Fibroblast of the conjunctiva (primary cell): ENCODE measurements around the gene HMGB1.
"Not testable (repeated sequence)": the region's sequence is repeated elsewhere in the genome, so short reads cannot be mapped to it uniquely, and the experiment has no call there.

ENCODE experiments used
- DNase-seq: peaks from one replicate; pipeline ENCODE4 v3.0.0-alpha.2; 2010; ENCODE audit warnings: low read depth

HMGB1 gene

GRCh38 chr13:30466358-30466714 lies 600 bp upstream of the HMGB1 start:
- DNase-seq = no peak

DNA sequence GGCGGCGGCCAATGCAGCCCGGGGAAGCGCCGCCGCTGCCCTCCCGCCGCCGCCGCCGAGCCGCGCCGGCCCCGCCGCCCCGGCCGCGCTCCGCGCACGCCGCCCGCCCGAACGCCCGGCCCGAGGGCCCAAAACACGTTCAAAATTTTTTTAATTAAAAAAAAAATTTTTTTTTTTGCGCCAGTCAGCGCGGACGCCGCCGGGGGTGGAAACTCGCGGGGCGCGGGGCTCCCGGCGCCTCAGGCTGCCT lies 468 bp downstream of the HMGB1 start:
- DNase-seq = no peak

DNA sequence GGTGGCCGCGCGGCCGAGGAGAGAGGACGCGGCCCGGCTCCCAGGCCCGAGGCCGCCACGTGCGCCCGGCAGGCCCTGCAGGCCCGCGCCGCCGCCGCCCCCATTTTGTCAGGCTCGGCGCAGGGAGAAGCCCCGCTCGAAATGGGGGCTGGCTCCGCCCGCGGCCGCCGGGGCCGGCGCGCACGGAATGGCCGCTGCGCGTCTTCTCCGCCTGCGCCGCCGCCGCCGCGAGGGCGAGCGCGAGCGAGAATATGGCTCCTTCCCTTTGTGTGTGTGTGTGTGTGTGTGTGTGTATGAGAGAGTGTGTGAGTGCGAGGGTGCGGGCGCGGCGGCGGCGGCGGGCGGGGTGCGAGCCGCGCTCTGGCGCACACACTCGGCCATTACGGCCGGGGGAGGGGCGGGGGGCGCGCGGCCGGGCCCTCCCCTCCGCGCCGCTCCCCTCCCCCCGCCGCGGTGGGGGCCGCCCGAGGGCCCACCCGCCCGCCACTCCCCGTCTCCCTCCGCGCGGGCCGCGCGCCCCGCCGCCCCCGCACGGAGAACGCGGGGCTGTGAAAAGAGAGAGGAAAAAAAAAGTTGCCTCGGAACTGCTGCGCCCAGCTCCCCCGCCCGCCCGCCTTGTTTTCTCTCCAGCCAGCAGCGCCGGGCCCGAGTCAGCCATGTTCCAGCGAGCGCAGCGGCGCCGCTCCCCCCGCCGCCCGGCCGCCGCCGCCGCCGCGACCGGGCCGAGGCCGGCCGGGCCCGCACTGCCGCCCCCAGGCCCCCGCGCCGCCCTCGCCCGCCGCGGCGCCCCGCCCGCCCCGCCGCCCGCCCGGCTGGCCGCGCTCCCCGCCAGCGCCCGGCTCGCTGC lies 1.0 kb downstream of the HMGB1 start:
- peak; percentile 55 for DNase-seq

DNA sequence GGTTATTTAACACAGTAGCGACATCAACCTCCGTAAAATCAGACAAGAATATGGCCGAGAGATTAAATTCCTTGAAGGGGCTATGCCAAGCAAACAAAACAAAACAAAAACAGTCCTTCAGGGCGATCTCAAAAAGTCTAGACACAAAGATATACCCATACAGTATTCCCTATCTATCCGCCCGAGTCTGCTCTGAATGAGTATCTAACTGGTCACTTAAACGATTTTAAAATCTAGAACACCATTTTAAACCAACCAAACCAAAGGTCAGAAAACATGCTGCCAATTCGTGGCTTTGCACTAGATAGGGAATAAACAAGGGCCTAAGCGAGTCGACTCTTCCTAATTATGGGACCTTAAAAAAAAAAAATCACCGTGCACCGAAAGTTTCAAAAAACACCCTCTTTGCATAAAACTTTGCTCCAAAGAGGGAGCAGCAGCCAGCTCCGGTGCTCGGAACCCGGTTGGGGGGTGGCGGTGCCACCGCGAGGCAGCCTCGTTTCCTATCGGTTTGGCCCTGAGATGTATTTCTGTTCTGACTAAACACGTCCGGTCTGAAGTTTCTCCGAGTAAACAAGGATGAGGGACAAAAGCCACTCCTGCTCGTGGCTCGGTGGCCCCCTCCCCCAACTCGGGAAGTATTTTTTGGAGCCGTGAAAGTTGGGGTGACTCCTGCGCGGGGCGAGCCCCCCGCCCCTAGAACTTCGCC lies 1.8 kb downstream of the HMGB1 start:
- DNase-seq = no peak

- DNase-seq = peak; percentile 37
Measured at GRCh38 chr13:30461279-30462066, 4.3 kb downstream of the HMGB1 start.

DNA sequence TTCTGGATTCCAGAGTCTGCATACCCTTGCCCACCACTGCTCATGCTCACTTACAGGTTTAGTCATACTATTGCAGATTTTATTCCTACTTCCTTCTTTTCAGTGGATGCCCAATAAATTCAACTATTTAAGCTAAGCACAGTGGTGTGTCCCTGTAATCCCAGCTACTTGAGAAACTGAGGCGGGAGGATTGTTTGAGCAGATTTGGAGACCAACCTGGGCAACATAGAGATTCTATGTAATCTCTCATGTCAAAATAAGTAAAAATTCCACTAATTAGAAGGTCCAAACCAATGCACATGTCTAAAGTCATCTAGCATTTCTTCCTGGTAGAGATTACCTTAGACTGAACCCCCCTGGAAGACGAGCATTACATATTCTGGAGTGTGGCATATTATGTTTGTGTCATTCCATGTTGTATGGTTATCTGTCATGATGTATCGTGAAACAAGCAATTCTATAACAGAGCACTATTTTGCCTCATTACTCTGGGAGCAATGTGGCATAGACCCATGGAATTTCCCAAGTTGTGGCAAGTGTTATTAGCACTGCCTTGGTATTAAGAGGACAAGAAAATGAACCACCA lies 8.3 kb downstream of the HMGB1 start:
- no peak for DNase-seq

GRCh38 chr13:30456290-30456689 lies 9.4 kb downstream of the HMGB1 start:
- no peak for DNase-seq

GRCh38 chr13:30454991-30455390 lies 10.7 kb downstream of the HMGB1 start:
- DNase-seq = no peak

DNA sequence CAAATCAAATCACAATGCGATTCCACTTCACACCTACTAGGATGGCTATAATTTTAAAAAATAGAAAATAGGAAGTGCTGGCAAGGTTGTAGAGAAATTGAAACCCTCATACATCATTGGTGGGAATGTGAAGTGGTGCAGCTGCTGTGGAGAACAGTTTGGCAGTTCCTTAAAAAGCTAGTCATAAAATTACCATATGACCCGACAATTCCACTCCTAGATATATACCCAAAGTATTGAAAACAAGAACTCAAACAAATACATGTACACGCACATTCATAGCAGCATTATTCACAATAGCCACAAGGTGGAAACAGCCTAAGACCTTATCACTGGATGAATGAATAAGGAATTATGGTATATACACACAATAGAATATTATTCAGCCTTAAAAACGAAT lies 12.0 kb downstream of the HMGB1 start:
- no peak for DNase-seq

DNA sequence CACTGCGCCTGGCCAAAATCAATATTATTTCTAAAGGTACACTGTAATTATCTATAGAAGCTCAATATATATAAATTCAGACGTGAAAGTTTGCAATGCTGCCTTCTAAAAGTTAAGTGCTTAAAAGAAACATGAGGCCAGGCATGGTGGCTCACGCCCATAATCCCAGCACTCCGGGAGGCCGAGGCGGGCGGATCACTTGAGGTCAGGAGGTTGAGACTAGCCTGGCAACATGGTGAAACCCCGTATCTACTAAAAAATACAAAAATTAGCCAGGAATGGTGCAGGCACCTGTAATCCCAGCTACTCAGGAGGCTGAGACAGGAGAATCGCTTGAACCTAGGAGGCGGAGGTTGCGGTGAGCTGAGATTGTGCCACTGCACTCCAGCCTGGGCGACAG lies 14.3 kb downstream of the HMGB1 start:
- not testable (repeated sequence) for DNase-seq

DNA sequence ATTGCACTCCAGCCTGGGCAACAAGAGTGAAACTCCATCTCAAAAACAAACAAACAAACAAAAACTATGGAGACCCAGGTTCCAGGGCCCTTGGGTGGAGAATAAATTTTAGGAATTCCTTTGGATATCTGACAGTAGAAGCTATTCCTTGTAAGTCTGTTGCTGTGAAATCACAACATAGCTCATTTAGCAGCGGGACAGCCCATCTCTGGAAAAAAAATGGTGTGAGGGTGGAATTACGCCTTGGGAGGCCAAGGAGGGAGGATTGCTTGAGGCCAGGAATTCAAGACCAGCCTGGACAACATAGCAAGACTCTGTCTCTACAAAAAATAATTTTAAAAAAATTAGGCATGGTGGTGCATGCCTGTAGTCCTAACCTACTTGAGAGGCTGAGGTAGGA lies 15.7 kb downstream of the HMGB1 start:
- no peak for DNase-seq

- DNase-seq = no peak
Measured at GRCh38 chr13:30448441-30448840, 17.3 kb downstream of the HMGB1 start.

- no peak for DNase-seq
Measured at GRCh38 chr13:30446126-30446500, 19.6 kb downstream of the HMGB1 start.

DNA sequence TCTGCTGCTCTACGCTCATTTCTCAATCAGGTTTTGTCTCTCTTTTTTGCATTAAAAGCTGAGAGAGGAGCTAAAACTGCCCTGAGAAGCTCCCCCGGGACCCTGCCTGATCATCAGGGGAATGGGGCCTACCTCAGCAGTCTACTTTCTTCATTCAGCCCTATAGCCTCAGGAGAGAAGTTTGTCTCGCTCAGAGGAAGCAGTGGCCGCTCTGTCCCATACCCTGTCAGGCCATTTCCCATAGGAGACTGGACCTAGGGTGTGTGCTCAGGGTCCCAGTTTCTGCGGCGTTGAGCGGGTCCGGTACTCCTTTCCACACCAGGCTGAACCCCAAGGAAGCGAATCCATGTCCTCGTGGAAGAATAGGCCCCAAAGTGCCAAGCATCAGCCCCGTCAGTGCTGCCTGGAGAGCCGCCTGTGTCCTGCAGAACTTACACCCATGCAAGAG lies 21.8 kb downstream of the HMGB1 start:
- DNase-seq = no peak

GRCh38 chr13:30443491-30443890 lies 22.2 kb downstream of the HMGB1 start:
- not testable (repeated sequence) for DNase-seq

DNA sequence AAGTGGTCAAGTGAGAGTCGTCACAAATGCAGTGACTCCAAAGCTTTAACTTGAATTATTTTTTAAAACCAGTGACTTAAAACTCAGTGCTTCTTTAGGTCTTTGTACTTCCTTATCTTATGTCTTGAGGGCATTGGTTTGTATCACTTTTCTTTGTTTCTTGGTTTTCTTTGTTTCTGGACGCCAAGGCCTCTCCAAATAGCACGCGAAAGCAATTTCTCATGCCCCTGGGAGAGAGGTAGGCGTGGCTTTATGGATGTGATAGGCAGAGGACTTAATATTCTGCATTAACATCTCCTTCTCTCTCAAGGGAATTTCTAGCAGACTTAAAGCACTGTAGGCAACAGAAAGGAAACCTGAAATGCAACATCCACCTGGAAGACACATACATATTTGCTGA lies 22.8 kb downstream of the HMGB1 start:
- DNase-seq = no peak

- no peak for DNase-seq
Measured at GRCh38 chr13:30440910-30441703, 24.6 kb downstream of the HMGB1 start.

GRCh38 chr13:30438286-30438685 lies 27.4 kb downstream of the HMGB1 start:
- no peak for DNase-seq

DNA sequence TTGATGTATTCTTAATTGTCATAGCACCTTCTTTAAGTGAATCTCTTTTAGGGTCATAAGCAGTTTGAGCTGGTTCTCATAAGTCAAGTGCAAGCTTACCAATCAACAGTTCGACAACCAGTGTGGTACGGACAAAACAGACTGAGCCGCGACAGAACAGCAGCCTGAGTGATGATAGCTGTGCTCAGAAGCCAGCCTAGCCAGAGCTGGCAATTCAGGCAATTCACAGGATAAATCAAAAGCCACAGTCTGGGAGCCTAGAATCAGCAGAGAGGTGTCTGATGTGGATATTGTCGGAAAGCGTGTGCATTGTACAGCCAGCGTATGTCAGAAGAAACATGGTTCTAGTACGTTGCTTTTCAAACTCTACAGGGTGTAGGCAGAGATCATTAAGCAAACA lies 28.6 kb downstream of the HMGB1 start:
- DNase-seq = no peak

- no peak for DNase-seq
Measured at GRCh38 chr13:30435911-30436451, 29.8 kb downstream of the HMGB1 start.

DNA sequence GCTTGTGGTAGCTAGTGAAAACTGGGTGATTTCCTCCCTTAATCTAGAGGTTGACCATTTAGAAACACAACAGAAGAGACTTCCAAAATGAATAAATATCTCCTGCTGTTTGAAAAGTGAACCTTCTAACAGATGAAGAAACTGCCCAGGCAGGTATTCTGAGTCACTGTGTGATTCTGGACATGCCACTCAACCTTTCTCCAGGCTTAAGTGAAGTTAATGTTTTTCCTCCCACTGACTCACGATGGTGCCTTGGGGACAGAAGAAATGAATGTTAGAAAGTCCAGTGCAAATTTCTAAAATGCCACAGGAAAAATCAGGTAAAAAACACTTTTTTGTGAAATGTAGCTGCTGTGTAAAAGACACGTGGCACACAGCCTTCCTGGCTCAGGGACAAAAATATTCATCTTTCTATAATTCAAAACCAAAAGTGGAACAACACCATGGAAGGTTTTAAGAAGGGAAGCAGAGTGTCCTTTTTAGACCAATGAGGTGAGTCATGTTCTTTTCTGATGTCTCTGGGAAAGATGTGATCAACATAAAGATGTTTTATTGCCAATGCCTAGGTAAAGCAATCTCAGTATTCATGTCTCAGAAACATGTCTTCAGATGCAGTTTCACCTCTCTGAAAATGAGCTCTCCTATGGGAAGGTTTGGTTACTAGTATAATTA lies 34.3 kb downstream of the HMGB1 start:
- DNase-seq = no peak
